BJ (cell line): ENCODE measurements around the gene ING4. TPM values are rescaled to one million over a fixed set of nuclear protein-coding genes. Genes with fewer than 3 reads are reported as not detected.

Experiments used
- CTCF ChIA-PET: fragments of 350-600 bp; formaldehyde crosslinking; extraction: SDS; loops from one replicate; lab custom pipeline; 2021; ENCODE audit warnings: antibody characterized with exemption, inconsistent platforms; lab: Yijun Ruan, JAX
- POLR2A ChIA-PET: fragments of 300-600 bp; sonication (Branson Sonifier 250); formaldehyde crosslinking; extraction: SDS; loops from one replicate; lab custom pipeline; 2021; ENCODE audit warnings: antibody characterized with exemption; lab: Charles Lee
- DNase-seq: peaks from one replicate; pipeline ENCODE4 v3.0.0-alpha.2; 2011; ENCODE audit warnings: low read depth
- H3K27me3 ChIP-seq: 2 replicates; pipeline ENCODE4 v1.6.0; 2011; ENCODE audit warnings: low read length; ENCODE audit not compliant: control insufficient read depth, insufficient read depth
- H3K36me3 ChIP-seq: 2 replicates; pipeline ENCODE4 v1.5.1; 2011; ENCODE audit warnings: low read length; ENCODE audit not compliant: control insufficient read depth, insufficient read depth
- H3K4me3 ChIP-seq: 2 replicates; pipeline ENCODE4 v1.5.1; 2011; ENCODE audit warnings: low read depth, mild to moderate bottlenecking, control low read depth, low read length
- polyA plus RNA-seq: library from polyadenylated mRNA; depleted of rRNA; stranded (reverse); fragments of >200 nt; gene quantifications from 2 replicates; pipeline ENCODE4 v1.2.3, GENCODE V29; 2011
- TF ChIP-seq, protein P1 (sequence below): IDR thresholded peaks from 2 replicates; pipeline ENCODE4 v1.5.1; 2011; ENCODE audit warnings: low read depth, mild to moderate bottlenecking, control low read depth, inconsistent platforms, low read length, moderate library complexity; ENCODE audit not compliant: insufficient read depth

ING4 gene
- polyA plus RNA-seq, 1 experiment = 43.0 TPM

DNA sequence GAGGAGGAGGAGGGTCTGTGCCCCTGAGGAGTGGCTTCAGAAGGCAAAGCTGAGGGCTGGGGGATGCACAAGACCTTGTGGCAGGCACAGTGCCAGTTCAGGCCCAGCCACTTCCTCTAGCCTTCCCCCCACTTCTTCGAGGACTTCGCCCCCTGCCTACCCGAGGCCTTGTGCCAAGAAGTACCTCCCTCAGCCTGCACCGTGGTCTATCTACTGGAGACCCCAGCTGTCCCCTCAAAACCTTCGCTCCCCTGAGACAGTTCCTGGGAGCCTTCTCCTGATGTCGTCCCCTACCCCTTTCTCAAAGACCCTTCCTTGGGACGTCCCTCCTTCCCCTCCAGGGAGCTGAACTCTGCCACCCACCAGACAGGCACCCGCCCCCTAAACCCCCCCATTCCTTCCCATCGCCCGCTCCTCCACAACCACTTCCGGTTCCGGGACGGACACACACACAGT, 25.7 kb upstream of the ING4 start:
- DNase-seq = no peak
- Histone ChIP-seq H3K27me3 (no peaks in the 10 kb centered on the region), H3K36me3 (no peaks in the 10 kb centered on the region; the same call in 1 of the 2 replicates), H3K4me3 (peak overlapping the region; percentile 83)
- ChIA-PET CTCF (interaction anchor here (0.7 to 1.6 kb wide), 9 partner anchors 10 to 90 kb away, joined by 3 to 11 read pairs (median 5); partner anchors contain the start of genes COPS7A and PTMS), POLR2A (interaction anchor here (0.6 to 1.4 kb wide), 9 partner anchors 34 to 1295 kb away, joined by 3 to 18 read pairs (median 6); partner anchors contain the start of genes P3H3 and PTMS)
- TF ChIP-seq, protein P1, sequence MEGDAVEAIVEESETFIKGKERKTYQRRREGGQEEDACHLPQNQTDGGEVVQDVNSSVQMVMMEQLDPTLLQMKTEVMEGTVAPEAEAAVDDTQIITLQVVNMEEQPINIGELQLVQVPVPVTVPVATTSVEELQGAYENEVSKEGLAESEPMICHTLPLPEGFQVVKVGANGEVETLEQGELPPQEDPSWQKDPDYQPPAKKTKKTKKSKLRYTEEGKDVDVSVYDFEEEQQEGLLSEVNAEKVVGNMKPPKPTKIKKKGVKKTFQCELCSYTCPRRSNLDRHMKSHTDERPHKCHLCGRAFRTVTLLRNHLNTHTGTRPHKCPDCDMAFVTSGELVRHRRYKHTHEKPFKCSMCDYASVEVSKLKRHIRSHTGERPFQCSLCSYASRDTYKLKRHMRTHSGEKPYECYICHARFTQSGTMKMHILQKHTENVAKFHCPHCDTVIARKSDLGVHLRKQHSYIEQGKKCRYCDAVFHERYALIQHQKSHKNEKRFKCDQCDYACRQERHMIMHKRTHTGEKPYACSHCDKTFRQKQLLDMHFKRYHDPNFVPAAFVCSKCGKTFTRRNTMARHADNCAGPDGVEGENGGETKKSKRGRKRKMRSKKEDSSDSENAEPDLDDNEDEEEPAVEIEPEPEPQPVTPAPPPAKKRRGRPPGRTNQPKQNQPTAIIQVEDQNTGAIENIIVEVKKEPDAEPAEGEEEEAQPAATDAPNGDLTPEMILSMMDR = no peak

DNA sequence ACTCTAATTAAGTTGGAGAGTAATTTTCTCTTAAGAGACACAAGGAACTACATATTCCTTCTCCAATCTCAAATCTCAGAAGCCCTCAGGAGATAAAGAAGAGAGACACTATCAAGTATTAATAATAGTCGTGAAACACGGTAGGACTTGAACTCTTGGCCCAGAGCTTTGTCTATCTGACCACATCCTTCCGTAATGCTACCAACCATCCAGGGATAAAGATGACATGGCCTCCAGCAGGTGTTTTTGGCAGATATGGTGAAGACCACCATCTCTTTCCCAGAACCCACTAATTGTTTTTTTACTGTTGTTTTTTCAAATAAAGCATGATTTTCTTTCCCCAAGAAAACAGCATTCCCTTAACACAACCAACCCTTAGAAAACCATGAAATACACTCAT, 22.9 kb upstream of the ING4 start:
- no peaks in the 10 kb centered on the region for H3K27me3 ChIP-seq
- peaks cover 3% of the 10 kb centered on the region for H3K36me3 ChIP-seq
- CTCF ChIA-PET = interaction anchor here (1.4 kb wide), 1 partner anchor 39 kb away, joined by 3 read pairs; no protein-coding TSS in a partner anchor
- TF ChIP-seq, protein P1 = no peak
- POLR2A ChIA-PET = interaction anchor here (0.7 kb wide), 1 partner anchor 16 kb away, joined by 5 read pairs; no protein-coding TSS in a partner anchor
- no peak overlapping the region for H3K4me3 ChIP-seq
- DNase-seq = no peak

DNA sequence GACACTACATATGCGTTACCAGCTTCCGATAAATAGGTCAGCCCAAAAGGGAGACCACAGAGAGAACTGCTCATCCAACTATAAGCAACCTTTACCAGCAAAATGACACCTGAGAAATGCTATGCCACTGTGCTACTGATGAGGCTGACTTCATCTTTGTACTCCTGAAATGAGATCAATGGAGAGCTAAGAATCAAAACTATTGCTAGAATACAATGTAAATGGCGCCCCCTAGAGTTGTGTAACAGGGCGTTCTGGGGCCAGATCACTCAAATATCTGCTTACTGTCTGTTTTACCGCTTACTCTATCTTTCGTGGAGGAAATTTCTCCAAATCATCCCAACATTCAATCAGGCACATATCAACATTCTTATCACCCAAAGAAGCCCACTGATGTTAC, 21.7 kb upstream of the ING4 start:
- no peaks in the 10 kb centered on the region for H3K27me3 ChIP-seq
- TF ChIP-seq, protein P1 = peak; percentile 48
- POLR2A ChIA-PET = no interaction called here
- no peak for DNase-seq
- CTCF ChIA-PET = interaction anchor here (0.9 to 2.6 kb wide), 8 partner anchors 11 to 85 kb away, joined by 3 to 11 read pairs (median 4); no protein-coding TSS in a partner anchor
- H3K36me3 ChIP-seq = peaks cover 6% of the 10 kb centered on the region
- no peak overlapping the region for H3K4me3 ChIP-seq

DNA sequence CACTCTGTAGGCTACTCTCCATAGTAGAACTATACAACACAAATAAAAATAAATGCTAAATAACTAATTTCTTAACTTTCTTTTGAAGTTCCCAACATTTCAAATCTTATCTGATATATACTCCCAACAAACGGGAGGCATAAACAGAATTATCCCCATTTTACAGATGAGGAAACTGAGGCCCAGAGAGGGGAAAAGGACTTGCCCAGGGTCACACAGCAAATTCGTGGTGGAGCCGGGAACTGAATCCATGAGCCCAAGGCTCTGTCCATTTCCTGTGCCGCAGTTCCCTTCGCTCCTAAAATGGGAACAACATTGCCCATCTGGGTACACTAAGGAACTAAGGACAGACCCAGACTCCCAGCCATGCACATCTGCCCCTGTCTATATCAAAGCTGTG, 14.0 kb upstream of the ING4 start:
- ChIA-PET CTCF (interaction anchor here (0.8 to 1.2 kb wide), 2 partner anchors 9 to 56 kb away, joined by 3 read pairs; no protein-coding TSS in a partner anchor), POLR2A (no interaction called here)
- Histone ChIP-seq H3K27me3 (no peaks in the 10 kb centered on the region), H3K36me3 (peaks cover 38% of the 10 kb centered on the region), H3K4me3 (no peak overlapping the region)
- TF ChIP-seq, protein P1 = no peak
- no peak for DNase-seq

DNA sequence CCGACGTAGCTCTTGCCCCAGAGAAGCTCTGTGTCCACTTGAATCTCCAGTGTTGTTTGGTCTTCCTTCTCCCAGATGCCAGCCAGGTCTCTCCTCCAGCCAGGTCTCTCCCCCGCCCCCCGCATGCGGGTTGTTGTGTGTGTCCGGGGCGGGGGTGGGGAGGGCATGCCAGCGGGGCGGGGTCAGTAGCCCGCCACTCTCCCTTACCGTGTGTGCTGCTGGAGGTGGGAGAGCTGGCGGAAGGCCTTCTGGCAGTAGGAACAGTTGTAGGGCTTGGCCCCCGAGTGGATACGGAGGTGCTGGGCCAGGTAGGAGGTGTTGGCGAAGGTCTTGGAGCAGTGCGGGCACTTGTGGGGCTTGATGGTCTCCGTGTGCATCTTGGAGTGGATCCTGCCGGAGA, 9.2 kb upstream of the ING4 start:
- Histone ChIP-seq H3K27me3 (no peaks in the 10 kb centered on the region), H3K36me3 (peaks cover 35% of the 10 kb centered on the region), H3K4me3 (no peak overlapping the region)
- ChIA-PET CTCF (no interaction called here), POLR2A (no interaction called here)
- DNase-seq = no peak
- TF ChIP-seq, protein P1 = no peak
